NCI-H226 (cell line): ENCODE measurements around the gene CHRNB4.
"Not testable (repeated sequence)": the region's sequence is repeated elsewhere in the genome, so short reads cannot be mapped to it uniquely, and the experiment has no call there.

Experiments
- DNase-seq: peaks from one replicate; pipeline ENCODE4 v3.0.0-alpha.2; 2015

Gene CHRNB4

GRCh38 chr15:78641102-78641748 is at the start of gene CHRNB4:
TSS of gene CHRNB4 (minus strand) at chr15:78641210. CDS start at chr15:78641133, 77 bp downstream.
- DNase-seq = no peak

- DNase-seq = no peak
Measured at GRCh38 chr15:78689626-78690025, 48.6 kb upstream of the CHRNB4 start.

GRCh38 chr15:78685925-78686324 is 44.9 kb upstream of the CHRNB4 start:
- no peak for DNase-seq

GRCh38 chr15:78685159-78685921 is 44.3 kb upstream of the CHRNB4 start:
- DNase-seq = no peak

- no peak for DNase-seq
Measured at GRCh38 chr15:78684657-78685056, 43.6 kb upstream of the CHRNB4 start.

GRCh38 chr15:78683599-78683998 is 42.6 kb upstream of the CHRNB4 start:
- DNase-seq = not testable (repeated sequence)

- DNase-seq = no peak
Measured at GRCh38 chr15:78682693-78683410, 41.8 kb upstream of the CHRNB4 start.

GRCh38 chr15:78682004-78682651 is 41.1 kb upstream of the CHRNB4 start:
- DNase-seq = no peak

- no peak for DNase-seq
Measured at GRCh38 chr15:78681281-78682003, 40.4 kb upstream of the CHRNB4 start.

GRCh38 chr15:78680431-78681075 is 39.5 kb upstream of the CHRNB4 start:
- no peak for DNase-seq

- DNase-seq = no peak
Measured at GRCh38 chr15:78679089-78679511, 38.1 kb upstream of the CHRNB4 start.

- DNase-seq = no peak
Measured at GRCh38 chr15:78676424-78677110, 35.6 kb upstream of the CHRNB4 start.

- no peak for DNase-seq
Measured at GRCh38 chr15:78675617-78676360, 34.8 kb upstream of the CHRNB4 start.

- DNase-seq = no peak
Measured at GRCh38 chr15:78675206-78675605, 34.2 kb upstream of the CHRNB4 start.

- no peak for DNase-seq
Measured at GRCh38 chr15:78673917-78674444, 33.0 kb upstream of the CHRNB4 start.

GRCh38 chr15:78673476-78673875 is 32.5 kb upstream of the CHRNB4 start:
- DNase-seq = no peak

GRCh38 chr15:78672285-78673014 is 31.4 kb upstream of the CHRNB4 start:
- DNase-seq = no peak

- no peak for DNase-seq
Measured at GRCh38 chr15:78671626-78672211, 30.7 kb upstream of the CHRNB4 start.

- DNase-seq = no peak
Measured at GRCh38 chr15:78668987-78669386, 28.0 kb upstream of the CHRNB4 start.
